HEK293 (cell line): Measurements from ENCODE around the gene S100A7.
A peak's percentile ranks its signal among the peaks of the same experiment; 100 is the strongest.

Source experiments
- HIC1 ChIP-seq: fragments of 450-650 bp; formaldehyde crosslinking; IDR thresholded peaks from 2 replicates; pipeline ENCODE4 v1.5.1; 2016; ENCODE audit warnings: missing biosample characterization, missing genetic modification characterization
- HOXA7 ChIP-seq: sonication (generic); formaldehyde crosslinking; IDR thresholded peaks from 2 replicates; pipeline ENCODE4 v1.8.1; 2022; ENCODE audit warnings: missing genetic modification reagents, borderline replicate concordance
- HOXC10 ChIP-seq: sonication (generic); formaldehyde crosslinking; IDR thresholded peaks from 2 replicates; pipeline ENCODE4 v1.8.1; 2023; ENCODE audit warnings: mild to moderate bottlenecking, missing genetic modification reagents
- IKZF3 ChIP-seq: fragments of 450-650 bp; IDR thresholded peaks from 2 replicates; pipeline ENCODE4 v1.5.0; 2018; ENCODE audit warnings: missing biosample characterization, mild to moderate bottlenecking, missing genetic modification characterization, moderate library complexity
- KLF9 ChIP-seq: fragments of 450-650 bp; formaldehyde crosslinking; IDR thresholded peaks from 2 replicates; pipeline ENCODE4 v1.5.1; 2016; ENCODE audit warnings: missing biosample characterization, missing genetic modification characterization, low read depth
- MYNN ChIP-seq: fragments of 450-650 bp; formaldehyde crosslinking; IDR thresholded peaks from 2 replicates; pipeline ENCODE4 v1.5.1; 2016; ENCODE audit warnings: missing biosample characterization, missing genetic modification characterization, borderline replicate concordance
- PRDM4 ChIP-seq: fragments of 450-650 bp; formaldehyde crosslinking; IDR thresholded peaks from 2 replicates; pipeline ENCODE4 v1.5.1; 2017; ENCODE audit warnings: missing biosample characterization, missing genetic modification characterization
- RBAK ChIP-seq: fragments of 450-650 bp; formaldehyde crosslinking; IDR thresholded peaks from 2 replicates; pipeline ENCODE4 v1.5.1; 2016; ENCODE audit warnings: missing biosample characterization, missing genetic modification characterization
- REPIN1 ChIP-seq: fragments of 450-650 bp; formaldehyde crosslinking; IDR thresholded peaks from 2 replicates; pipeline ENCODE4 v1.5.1; 2017; ENCODE audit warnings: missing biosample characterization, missing genetic modification characterization, low read depth
- REST ChIP-seq: fragments of 450-650 bp; formaldehyde crosslinking; IDR thresholded peaks from 2 replicates; pipeline ENCODE4 v1.5.1; 2016; ENCODE audit warnings: missing biosample characterization, missing genetic modification characterization
- SALL2 ChIP-seq: fragments of 450-650 bp; formaldehyde crosslinking; IDR thresholded peaks from 2 replicates; pipeline ENCODE4 v1.5.0; 2017; ENCODE audit warnings: missing biosample characterization, mild to moderate bottlenecking, missing genetic modification characterization, borderline replicate concordance
- YY2 ChIP-seq: fragments of 450-650 bp; formaldehyde crosslinking; IDR thresholded peaks from 2 replicates; pipeline ENCODE4 v1.5.1; 2016; ENCODE audit warnings: missing biosample characterization, missing genetic modification characterization
- ZFP37 ChIP-seq: fragments of 450-650 bp; formaldehyde crosslinking; IDR thresholded peaks from 2 replicates; pipeline ENCODE4 v1.5.1; 2016; ENCODE audit warnings: missing biosample characterization, missing genetic modification characterization
- ZIC2 ChIP-seq: fragments of 450-650 bp; formaldehyde crosslinking; IDR thresholded peaks from 2 replicates; pipeline ENCODE4 v1.5.1; 2016; ENCODE audit warnings: missing biosample characterization, missing genetic modification characterization
- ZNF132 ChIP-seq: fragments of 450-650 bp; formaldehyde crosslinking; IDR thresholded peaks from 2 replicates; pipeline ENCODE4 v1.5.1; 2017; ENCODE audit warnings: missing biosample characterization, missing genetic modification characterization, borderline replicate concordance
- ZNF2 ChIP-seq: fragments of 450-650 bp; formaldehyde crosslinking; IDR thresholded peaks from 2 replicates; pipeline ENCODE4 v1.5.1; 2016; ENCODE audit warnings: missing biosample characterization, missing genetic modification characterization
- ZNF211 ChIP-seq: fragments of 450-650 bp; formaldehyde crosslinking; IDR thresholded peaks from 2 replicates; pipeline ENCODE4 v1.5.1; 2016; ENCODE audit warnings: low read depth, missing biosample characterization, missing genetic modification characterization
- ZNF214 ChIP-seq: fragments of 450-650 bp; formaldehyde crosslinking; IDR thresholded peaks from 2 replicates; pipeline ENCODE4 v1.5.1; 2017; ENCODE audit warnings: missing biosample characterization, mild to moderate bottlenecking, missing genetic modification characterization, borderline replicate concordance
- ZNF221 ChIP-seq: fragments of 450-650 bp; formaldehyde crosslinking; IDR thresholded peaks from 2 replicates; pipeline ENCODE4 v1.5.1; 2017; ENCODE audit warnings: missing biosample characterization, missing genetic modification characterization, borderline replicate concordance
- ZNF248 ChIP-seq: fragments of 450-650 bp; formaldehyde crosslinking; IDR thresholded peaks from 2 replicates; pipeline ENCODE4 v1.5.1; 2017; ENCODE audit warnings: missing biosample characterization, missing genetic modification characterization
- ZNF274 ChIP-seq, 2 experiments: fragments of 200-500 bp in 1 of 2; fragments of 450-650 bp in 1 of 2; sonication (Bioruptor generic) in 1 of 2; formaldehyde crosslinking in 1 of 2; IDR thresholded peaks; 2 replicates each; pipeline versions ENCODE4 v1.5.1 to v1.6.1; 2014 to 2016; ENCODE audit warnings: borderline replicate concordance in 1 of 2, inconsistent platforms in 1 of 2, low read length in 1 of 2, missing biosample characterization in 1 of 2, missing genetic modification characterization in 1 of 2
- ZNF350 ChIP-seq: fragments of 450-650 bp; formaldehyde crosslinking; IDR thresholded peaks from 2 replicates; pipeline ENCODE4 v1.5.0; 2017; ENCODE audit warnings: missing biosample characterization, mild to moderate bottlenecking, missing genetic modification characterization
- ZNF423 ChIP-seq: fragments of 450-650 bp; formaldehyde crosslinking; IDR thresholded peaks from 2 replicates; pipeline ENCODE4 v1.5.1; 2016; ENCODE audit warnings: missing biosample characterization, missing genetic modification characterization
- ZNF544 ChIP-seq: fragments of 450-650 bp; formaldehyde crosslinking; IDR thresholded peaks from 2 replicates; pipeline ENCODE4 v1.5.0; 2017; ENCODE audit warnings: missing biosample characterization, missing genetic modification characterization
- ZNF571 ChIP-seq: fragments of 450-650 bp; formaldehyde crosslinking; IDR thresholded peaks from 2 replicates; pipeline ENCODE4 v1.5.0; 2017; ENCODE audit warnings: missing biosample characterization, missing genetic modification characterization
- ZNF585B ChIP-seq: fragments of 450-650 bp; formaldehyde crosslinking; IDR thresholded peaks from 2 replicates; pipeline ENCODE4 v1.5.1; 2016; ENCODE audit warnings: missing biosample characterization, missing genetic modification characterization
- ZNF610 ChIP-seq: fragments of 450-650 bp; formaldehyde crosslinking; IDR thresholded peaks from 2 replicates; pipeline ENCODE4 v1.5.1; 2016; ENCODE audit warnings: missing biosample characterization, missing genetic modification characterization, borderline replicate concordance
- ZNF654 ChIP-seq: fragments of 450-650 bp; formaldehyde crosslinking; IDR thresholded peaks from 2 replicates; pipeline ENCODE4 v1.5.1; 2016; ENCODE audit warnings: low read depth, missing biosample characterization, missing genetic modification characterization
- ZNF660 ChIP-seq: fragments of 450-650 bp; IDR thresholded peaks from 2 replicates; pipeline ENCODE4 v1.5.1; 2018; ENCODE audit warnings: missing biosample characterization, mild to moderate bottlenecking, missing genetic modification characterization
- ZNF692 ChIP-seq: fragments of 450-650 bp; formaldehyde crosslinking; IDR thresholded peaks from 2 replicates; pipeline ENCODE4 v1.5.1; 2016; ENCODE audit warnings: missing biosample characterization, missing genetic modification characterization
- ZNF792 ChIP-seq: fragments of 450-650 bp; formaldehyde crosslinking; IDR thresholded peaks from 2 replicates; pipeline ENCODE4 v1.5.1; 2016; ENCODE audit warnings: missing biosample characterization, missing genetic modification characterization

The S100A7 gene

GRCh38 chr1:153490272-153491051, 30.0 kb upstream of the S100A7 start (continued):
- no peak for TF ChIP-seq REPIN1
- no peak for TF ChIP-seq RBAK (tag by site-specific recombination)
- no peak for TF ChIP-seq ZNF248 (tag by site-specific recombination)
- TF ChIP-seq ZNF132 (tag by site-specific recombination), result no peak
- TF ChIP-seq ZNF214 (tag by site-specific recombination), result no peak
- no peak for TF ChIP-seq ZNF211
- TF ChIP-seq HOXA7 (CRISPR knock-in tag), result no peak
- TF ChIP-seq YY2 (tag by site-specific recombination), result no peak
- TF ChIP-seq ZNF350 (tag by site-specific recombination), result no peak
- TF ChIP-seq ZNF274 (IDR thresholded peaks at IDR 0.05; ENCODE audit: low read length), result no peak
- TF ChIP-seq ZNF274 (tag by site-specific recombination; IDR thresholded peaks at IDR 0.05; ENCODE audit: borderline replicate concordance), result no peak
- 0 out of 2 replicates have a peak, but pooled peaks have one; percentile 24 for TF ChIP-seq ZIC2 (tag by site-specific recombination)
- peak; percentile 72 for TF ChIP-seq PRDM4 (tag by site-specific recombination)
- TF ChIP-seq ZNF654, result 0 out of 2 replicates have a peak, but pooled peaks have one; percentile 2
- no peak for TF ChIP-seq ZNF571 (tag by site-specific recombination)
- TF ChIP-seq REST (tag by site-specific recombination), result peak; percentile 81
- TF ChIP-seq ZNF792 (tag by site-specific recombination), result no peak
- 0 out of 2 replicates have a peak, but pooled peaks have one; percentile 68 for TF ChIP-seq ZFP37 (tag by site-specific recombination)
- TF ChIP-seq HOXC10, result no peak
- no peak for TF ChIP-seq ZNF544
- peak; percentile 69 for TF ChIP-seq ZNF2 (tag by site-specific recombination)
- no peak for TF ChIP-seq ZNF585B
- no peak for TF ChIP-seq SALL2 (tag by site-specific recombination)
- TF ChIP-seq ZNF692 (tag by site-specific recombination), result peak; percentile 80
- no peak for TF ChIP-seq ZNF610 (tag by site-specific recombination)
- no peak for TF ChIP-seq KLF9 (tag by site-specific recombination)
- no peak for TF ChIP-seq ZNF221
- TF ChIP-seq IKZF3, result peak; percentile 96
- TF ChIP-seq ZNF660 (tag by site-specific recombination), result no peak; the same call in none of the 2 replicates
- peak; percentile 95 for TF ChIP-seq HIC1 (tag by site-specific recombination)
- no peak for TF ChIP-seq ZNF423
- TF ChIP-seq MYNN (tag by site-specific recombination), result no peak
